DND-41 (cell line): ENCODE data around the gene FAM222A.

ENCODE experiments used
- ATAC-seq: fragments of 200-7000 bp; cut with Tn5 transposase; 3 replicates; pipeline ENCODE4 v1.9.1; 2021; ENCODE audit warnings: low read depth; ENCODE audit not compliant: insufficient read depth
- DNase-seq: peaks from one replicate; pipeline ENCODE4 v3.0.0-alpha.2; 2020
- H2AFZ ChIP-seq: 2 replicates; pipeline ENCODE4 v1.6.0; 2012; ENCODE audit warnings: low read depth, low read length
- H3K27ac ChIP-seq: 2 replicates; pipeline ENCODE4 v1.5.1; 2012; ENCODE audit warnings: low read length, inconsistent platforms
- H3K27me3 ChIP-seq: fragments of 200-600 bp; sonication (generic); 2 replicates; pipeline ENCODE4 v1.6.0; 2012; ENCODE audit warnings: low read length, mild to moderate bottlenecking, inconsistent platforms; ENCODE audit not compliant: insufficient read depth, poor library complexity
- H3K36me3 ChIP-seq: 2 replicates; pipeline ENCODE4 v1.5.1; 2012; ENCODE audit warnings: low read length, inconsistent platforms; ENCODE audit not compliant: insufficient read depth
- H3K4me1 ChIP-seq: 2 replicates; pipeline ENCODE4 v1.5.1; 2012; ENCODE audit warnings: mild to moderate bottlenecking, low read length; ENCODE audit not compliant: insufficient read depth
- H3K4me2 ChIP-seq: 2 replicates; pipeline ENCODE4 v1.6.0; 2012; ENCODE audit warnings: mild to moderate bottlenecking, moderate library complexity, low read length, inconsistent platforms; ENCODE audit not compliant: insufficient read depth
- H3K4me3 ChIP-seq, 2 experiments: fragments of 200-600 bp in 1 of 2; shearing (Covaris generic) in 1 of 2; 2 replicates each; pipeline ENCODE4 v1.5.1; 2012 to 2016; ENCODE audit warnings: inconsistent platforms in 2 of 2, low read length in 2 of 2, mild to moderate bottlenecking in 2 of 2, low read depth in 1 of 2, moderate library complexity in 1 of 2
- H3K79me2 ChIP-seq: 2 replicates; pipeline ENCODE4 v1.6.0; 2012; ENCODE audit warnings: low read length, inconsistent platforms; ENCODE audit not compliant: insufficient read depth
- H3K9ac ChIP-seq: 2 replicates; pipeline ENCODE4 v1.6.0; 2012; ENCODE audit warnings: low read depth, mild to moderate bottlenecking, inconsistent platforms, low read length, moderate library complexity
- H3K9me3 ChIP-seq: 2 replicates; pipeline ENCODE4 v1.5.1; 2012; ENCODE audit warnings: low read length, moderate library complexity, mild to moderate bottlenecking, inconsistent platforms; ENCODE audit not compliant: insufficient read depth, severe bottlenecking
- H4K20me1 ChIP-seq: 2 replicates; pipeline ENCODE4 v1.6.0; 2012; ENCODE audit warnings: low read length; ENCODE audit not compliant: insufficient read depth
- CTCF ChIP-seq: IDR thresholded peaks from 2 replicates; pipeline ENCODE4 v1.5.1; 2012; ENCODE audit warnings: borderline replicate concordance, low read length, moderate library complexity, mild to moderate bottlenecking; ENCODE audit not compliant: poor library complexity, severe bottlenecking; ENCODE audit errors: extremely low read depth
- EZH2 ChIP-seq: IDR thresholded peaks from 3 replicates; pipeline ENCODE4 v1.6.1; 2012; ENCODE audit warnings: borderline replicate concordance, low read depth, mild to moderate bottlenecking, moderate library complexity, low read length, inconsistent platforms; ENCODE audit not compliant: severe bottlenecking

The FAM222A gene

GRCh38 chr12:109703684-109704083, 9.9 kb upstream of the FAM222A start:
- no peak overlapping the region for H3K4me2 ChIP-seq
- no peak overlapping the region for H3K9ac ChIP-seq
- ATAC-seq, result no peak
- H3K4me3 ChIP-seq, result no peak overlapping the region
- no peaks in the 10 kb centered on the region for H3K4me1 ChIP-seq
- H3K36me3 ChIP-seq, result no peaks in the 10 kb centered on the region
- H3K9me3 ChIP-seq, result no peaks in the 10 kb centered on the region
- no peak overlapping the region for H2AFZ ChIP-seq
- no peak overlapping the region for H3K27ac ChIP-seq
- DNase-seq, result no peak
- peaks cover 16% of the 10 kb centered on the region for H3K27me3 ChIP-seq
- no peaks in the 10 kb centered on the region; the same call in 1 of the 2 replicates for H4K20me1 ChIP-seq
- no peaks in the 10 kb centered on the region for H3K79me2 ChIP-seq
- TF ChIP-seq CTCF, result no peak
- TF ChIP-seq EZH2, result no peak

DNA sequence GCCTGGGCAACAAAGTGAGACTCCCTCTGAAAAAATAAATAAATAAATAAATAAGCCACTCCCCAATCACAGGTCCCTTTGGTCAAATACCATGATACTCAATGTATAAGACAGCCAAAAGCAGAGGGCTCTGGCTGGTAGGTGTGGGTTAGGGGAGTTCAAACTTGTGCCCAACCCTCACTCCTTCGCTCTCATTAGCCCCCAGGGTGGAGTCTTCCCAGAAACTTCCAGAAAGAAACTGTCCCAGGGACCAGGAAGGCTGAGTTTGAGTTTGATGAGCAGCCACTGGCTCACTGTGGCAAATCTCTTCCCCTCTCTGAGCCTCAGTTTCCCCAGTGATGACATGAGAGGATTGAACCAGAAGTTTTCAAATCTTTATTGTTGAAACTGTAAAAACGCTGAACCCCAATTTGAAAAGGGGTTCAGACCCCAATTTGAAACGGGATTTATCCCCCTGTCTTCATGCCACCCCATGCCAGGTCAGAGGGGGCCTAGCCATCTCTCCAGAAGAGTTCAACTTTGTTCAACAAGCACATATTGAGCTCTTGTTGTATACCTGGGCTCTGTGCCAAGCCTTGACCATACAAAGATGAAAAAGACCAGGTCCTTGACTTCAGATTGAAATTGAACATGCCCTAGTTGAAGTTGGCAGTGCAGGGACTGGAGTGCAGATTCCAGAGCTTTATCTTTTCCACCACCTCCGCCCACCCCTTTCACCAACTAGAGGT, 9.1 kb upstream of the FAM222A start:
- H2AFZ ChIP-seq, result no peak overlapping the region
- TF ChIP-seq CTCF, result no peak
- TF ChIP-seq EZH2, result no peak
- H3K79me2 ChIP-seq, result no peaks in the 10 kb centered on the region
- H3K9me3 ChIP-seq, result no peaks in the 10 kb centered on the region
- ATAC-seq (no peak), DNase-seq (no peak)
- H3K4me2 ChIP-seq, result no peak overlapping the region
- H3K36me3 ChIP-seq, result no peaks in the 10 kb centered on the region
- H3K4me3 ChIP-seq, result no peak overlapping the region
- no peaks in the 10 kb centered on the region for H3K4me1 ChIP-seq
- H3K27me3 ChIP-seq, result peaks cover 16% of the 10 kb centered on the region
- no peak overlapping the region for H3K27ac ChIP-seq
- H3K9ac ChIP-seq, result no peak overlapping the region
- H4K20me1 ChIP-seq, result no peaks in the 10 kb centered on the region; the same call in 1 of the 2 replicates

GRCh38 chr12:109705291-109705690, 8.3 kb upstream of the FAM222A start:
- TF ChIP-seq EZH2 (no peak), CTCF (no peak)
- Histone ChIP-seq H3K36me3 (no peaks in the 10 kb centered on the region), H3K27me3 (peaks cover 16% of the 10 kb centered on the region), H3K4me1 (no peaks in the 10 kb centered on the region), H3K27ac (no peak overlapping the region), H4K20me1 (no peaks in the 10 kb centered on the region), H3K9ac (no peak overlapping the region), H2AFZ (no peak overlapping the region), H3K79me2 (no peaks in the 10 kb centered on the region), H3K9me3 (no peaks in the 10 kb centered on the region), H3K4me2 (no peak overlapping the region), H3K4me3 (no peak overlapping the region)
- DNase-seq, result no peak
- ATAC-seq, result no peak
